Stimulated activated CD4-positive, alpha-beta T cell treated with anti-CD3 and anti-CD28 coated beads, Interleukin-1b, Interleukin-23, amount 100 ng/mL, for 24 hours (primary cell): Measurements from ENCODE around the gene ZNF502.

Experiments used
- DNase-seq, 4 experiments: peaks; one replicate each; pipeline ENCODE4 v3.0.0-alpha.2; 2020; ENCODE audit warnings: low read depth in 4 of 4, low spot score in 1 of 4

ZNF502 gene

GRCh38 chr3:44764248-44764647 is 51.8 kb downstream of the ZNF502 start:
- no peak for DNase-seq

- no peak for DNase-seq
These were observed 59.1 kb downstream of the ZNF502 start for GRCh38 chr3:44771424-44772098.

GRCh38 chr3:44772099-44772442 is 59.6 kb downstream of the ZNF502 start:
- DNase-seq: no peak
